Amniotic stem cell (primary cell): Measurements from ENCODE around the gene TRIM28.
A peak's percentile ranks its signal among the peaks of the same experiment; 100 is the strongest.
"Not testable (repeated sequence)": the region's sequence is repeated elsewhere in the genome, so short reads cannot be mapped to it uniquely, and the experiment has no call there.

Experiments
- DNase-seq: peaks from one replicate; lab custom pipeline; 2025; lab: John Stamatoyannopoulos, UW

Gene TRIM28

DNA sequence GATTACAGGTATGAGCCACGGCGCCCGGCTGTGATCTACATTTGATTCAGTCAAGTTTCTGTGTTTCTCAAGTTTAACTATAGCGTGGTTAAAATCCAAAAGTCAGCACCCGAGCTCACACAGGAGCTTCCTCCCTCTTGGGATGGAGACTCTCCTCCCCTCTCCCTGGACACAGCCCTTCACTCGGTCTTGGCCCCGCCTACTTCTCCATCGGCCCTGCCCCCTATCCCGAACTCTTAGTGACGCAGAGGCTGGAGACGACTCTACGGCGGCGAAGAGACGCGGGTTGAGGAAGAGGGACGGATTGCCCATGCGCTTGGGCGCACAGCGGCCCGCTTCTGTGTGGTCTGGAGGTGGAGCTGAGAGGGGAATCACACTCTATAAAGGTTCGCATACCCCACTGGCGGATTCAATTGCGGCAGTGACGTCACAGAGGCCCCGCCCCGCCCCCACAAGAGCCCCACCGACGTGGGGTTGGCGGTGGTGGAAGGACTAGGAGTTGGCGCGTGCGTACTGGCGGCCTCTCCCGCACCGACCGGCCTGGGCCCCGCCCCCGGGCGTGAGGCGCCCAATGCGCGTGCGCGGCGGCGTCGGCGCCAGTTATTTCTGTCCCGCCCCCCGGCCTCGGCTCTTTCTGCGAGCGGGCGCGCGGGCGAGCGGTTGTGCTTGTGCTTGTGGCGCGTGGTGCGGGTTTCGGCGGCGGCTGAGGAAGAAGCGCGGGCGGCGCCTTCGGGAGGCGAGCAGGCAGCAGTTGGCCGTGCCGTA lies at the start of gene TRIM28:
TRIM28 (plus strand) TSS at position 239 of the 765 bp plus-strand sequence. CDS start 694 bp downstream, outside the sequence.
- no peak for DNase-seq

DNA sequence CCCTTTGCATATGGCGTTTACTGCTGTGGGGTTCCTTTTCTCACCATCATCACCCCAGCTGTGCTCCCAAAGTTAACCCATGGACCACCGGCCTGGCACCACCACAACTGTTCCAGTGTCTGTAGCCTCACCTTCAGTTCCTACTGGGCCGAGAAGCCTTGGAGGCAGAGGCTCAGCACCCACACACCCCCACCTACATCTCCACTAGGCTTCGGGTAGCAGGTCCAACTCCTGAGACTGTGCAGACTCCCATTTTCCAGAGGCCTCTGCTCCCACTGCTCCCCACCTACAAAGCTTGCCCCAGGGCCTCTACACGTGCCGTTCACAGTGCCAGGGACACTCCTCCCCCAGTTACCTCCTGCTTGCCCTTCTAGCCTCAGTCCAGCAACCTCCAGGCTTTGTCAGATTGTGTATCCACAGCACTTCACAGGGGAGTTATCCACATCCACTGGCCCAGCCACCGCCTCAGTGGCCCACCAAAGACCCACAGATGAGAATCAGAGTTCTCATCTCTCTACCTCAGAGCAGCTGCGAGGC lies 46.2 kb upstream of the TRIM28 start:
- no peak for DNase-seq

DNA sequence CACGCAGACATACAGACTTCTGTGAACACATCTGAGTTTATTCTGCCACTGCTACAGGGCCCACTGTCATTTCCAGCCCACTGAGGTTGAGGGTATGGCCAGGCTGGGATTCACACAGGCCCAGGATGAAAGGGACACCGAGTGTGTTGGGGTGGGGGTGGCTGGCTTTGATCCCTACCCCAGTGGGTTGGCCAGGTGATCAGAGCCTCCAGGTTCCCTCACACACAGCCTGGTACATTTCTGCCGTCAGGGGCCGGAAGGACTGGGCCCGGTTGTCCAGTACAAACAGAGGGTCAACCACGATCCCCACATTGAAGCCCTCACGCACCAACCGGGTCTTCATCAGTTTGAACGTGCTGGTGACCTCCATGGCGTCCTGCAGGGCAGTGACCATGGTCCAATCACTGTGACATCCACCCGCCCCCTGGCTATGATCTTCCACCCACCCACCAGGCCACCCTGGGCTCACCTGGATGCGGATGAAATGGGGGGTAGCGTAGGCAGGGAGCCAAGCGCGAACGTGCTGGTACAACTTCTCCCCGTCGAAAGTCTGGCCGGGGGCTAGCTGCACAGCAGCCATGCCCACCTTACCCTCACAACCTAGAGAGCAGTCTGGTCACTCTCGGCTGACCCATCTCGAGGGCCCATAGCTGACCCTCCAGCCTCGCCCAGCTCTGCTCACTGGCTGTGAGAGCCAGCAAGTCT lies 45.4 kb upstream of the TRIM28 start:
- no peak for DNase-seq

DNA sequence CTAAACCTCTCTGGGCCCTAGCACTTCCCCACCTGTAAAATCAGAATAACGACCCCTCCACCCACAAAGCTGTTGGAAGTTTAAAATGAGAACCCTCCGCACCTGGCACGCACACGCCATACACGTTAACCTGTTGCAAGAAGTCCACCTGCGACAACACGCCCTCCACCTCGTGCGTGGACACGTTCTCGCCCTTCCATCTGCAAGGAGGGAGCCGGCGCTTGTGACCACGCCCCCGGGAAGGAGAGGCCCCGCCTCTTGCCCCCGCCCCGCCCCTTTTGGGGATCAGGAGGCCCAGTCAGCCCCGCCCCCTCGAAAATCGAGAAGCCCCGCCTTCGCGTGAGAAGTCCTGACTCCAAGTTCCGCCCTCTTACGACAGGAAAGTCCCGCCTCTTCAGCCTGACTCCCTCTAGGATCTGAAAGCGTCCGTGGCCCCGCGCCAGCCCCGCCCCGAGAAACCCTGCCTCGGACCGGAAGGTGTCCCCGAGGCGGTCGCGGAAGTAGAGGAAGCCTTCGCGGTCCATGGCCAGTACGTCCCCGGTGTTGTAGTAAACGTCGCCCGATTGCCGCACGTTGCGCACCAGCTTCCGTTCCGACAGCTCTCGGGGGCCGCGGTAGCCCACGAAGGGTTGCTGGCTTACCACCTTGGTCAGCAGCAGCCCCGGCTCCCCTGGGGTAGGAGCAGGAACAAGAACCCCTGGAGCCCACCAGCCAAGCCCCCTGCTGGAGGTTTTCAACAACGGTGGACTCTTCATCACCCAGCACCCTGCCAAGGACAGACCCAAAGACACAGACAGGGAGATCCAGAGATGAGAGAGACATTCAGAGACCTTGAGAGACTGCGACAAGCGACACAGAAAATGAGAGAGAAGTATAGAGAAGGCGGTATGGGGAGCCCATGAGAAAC lies 44.6 kb upstream of the TRIM28 start:
- peak; percentile 98 for DNase-seq

DNA sequence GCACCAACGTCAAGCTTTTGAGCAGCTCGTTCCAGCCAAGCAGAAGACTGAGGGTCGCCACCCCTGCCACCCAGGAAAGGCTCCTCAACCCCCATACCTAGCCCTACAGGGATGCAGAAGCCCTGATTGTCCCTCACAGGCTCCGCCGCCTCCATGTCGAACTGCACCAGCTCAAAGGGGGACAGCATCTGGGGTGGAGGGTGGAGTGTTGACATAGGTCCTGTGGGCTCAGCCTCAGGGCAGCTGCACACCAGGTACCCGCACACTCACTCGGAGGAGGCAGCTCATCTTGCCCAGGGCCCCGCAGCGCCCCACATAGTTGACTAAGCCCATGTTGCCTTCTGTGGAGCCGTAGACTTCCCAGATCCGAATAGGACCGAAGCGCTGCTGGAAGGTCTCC lies 43.6 kb upstream of the TRIM28 start:
- DNase-seq: no peak

DNA sequence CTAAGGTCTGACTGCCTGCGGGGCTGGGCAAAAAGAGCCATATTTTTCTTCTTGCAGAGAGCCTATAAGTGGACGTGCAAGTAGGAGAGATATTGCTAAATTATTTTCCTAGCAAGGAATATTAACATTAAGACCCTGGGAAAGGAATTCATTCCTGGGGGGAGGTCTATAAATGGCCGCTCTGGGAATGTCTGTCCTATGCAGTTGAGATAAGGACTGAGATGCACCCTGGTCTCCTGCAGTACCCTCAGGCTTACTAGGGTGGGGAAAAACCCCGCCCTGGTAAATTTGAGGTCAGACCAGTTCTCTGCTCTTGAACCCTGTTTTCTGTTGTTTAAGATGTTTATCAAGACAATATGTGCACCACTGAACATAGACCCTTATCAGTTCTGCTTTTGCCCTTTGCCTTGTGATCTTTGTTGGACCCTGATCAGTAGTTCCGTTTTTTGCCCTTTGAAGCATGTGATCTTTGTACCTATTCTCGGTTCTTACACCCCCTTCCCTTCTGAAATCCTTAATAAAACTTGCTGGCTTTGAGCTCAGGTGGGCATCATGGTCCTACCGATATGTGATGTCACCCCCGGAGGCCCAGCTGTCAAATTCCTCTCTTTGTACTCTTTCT lies 36.2 kb upstream of the TRIM28 start:
- not testable (repeated sequence) for DNase-seq

DNA sequence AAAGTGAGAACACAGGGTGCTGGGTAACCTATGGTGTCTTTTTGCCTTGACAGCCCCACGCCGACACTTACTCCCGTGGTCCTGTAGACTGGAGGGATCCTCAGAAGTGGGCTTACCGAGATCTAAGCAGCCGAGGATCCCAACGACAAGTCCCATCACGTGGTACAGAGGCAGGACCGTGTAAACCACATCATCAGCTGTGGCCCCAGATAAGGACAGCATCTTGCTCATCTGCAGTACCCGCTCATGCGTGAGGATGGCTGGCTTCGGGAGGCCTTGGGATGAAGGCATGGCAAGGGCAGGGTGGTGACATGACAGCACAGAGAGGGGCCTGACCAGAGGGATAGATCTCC lies 34.2 kb upstream of the TRIM28 start:
- DNase-seq: no peak

DNA sequence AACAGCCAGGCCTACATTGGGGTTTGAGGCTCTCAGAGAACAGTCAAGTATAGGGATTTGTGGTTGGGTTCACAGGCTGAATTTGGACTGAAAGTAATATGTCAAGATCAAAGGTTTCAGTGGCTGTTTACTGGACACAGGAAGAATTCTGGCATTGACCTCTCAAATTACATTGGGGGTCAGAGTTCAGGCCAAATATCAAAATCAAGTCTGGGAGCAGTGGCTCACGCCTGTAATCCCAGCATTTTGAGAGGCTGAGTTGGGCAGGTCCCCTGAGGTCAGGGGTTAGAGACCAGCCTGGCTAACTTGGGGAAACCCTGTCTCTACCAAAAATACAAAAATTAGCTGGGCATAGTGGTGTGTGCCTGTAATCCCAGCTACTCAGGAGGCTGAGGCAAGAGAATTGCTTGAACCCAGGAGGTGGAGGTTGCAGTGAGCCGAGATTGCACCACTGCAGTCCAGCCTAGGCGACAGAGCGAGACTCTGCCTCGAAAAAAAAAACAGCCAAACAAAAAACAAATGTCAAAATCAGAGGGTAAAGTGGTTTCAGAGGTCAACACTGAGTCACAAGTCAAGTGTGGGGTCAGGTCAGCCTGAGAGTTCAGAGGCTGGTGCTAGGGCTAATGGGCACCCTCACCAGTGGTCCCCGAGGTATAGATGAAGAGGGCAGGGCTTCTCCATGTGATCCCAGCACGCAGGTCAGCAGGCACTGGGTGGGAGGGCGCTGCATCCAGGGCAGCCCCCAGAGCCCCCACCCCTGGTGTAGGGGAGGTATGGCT lies 33.6 kb upstream of the TRIM28 start:
- no peak for DNase-seq

DNA sequence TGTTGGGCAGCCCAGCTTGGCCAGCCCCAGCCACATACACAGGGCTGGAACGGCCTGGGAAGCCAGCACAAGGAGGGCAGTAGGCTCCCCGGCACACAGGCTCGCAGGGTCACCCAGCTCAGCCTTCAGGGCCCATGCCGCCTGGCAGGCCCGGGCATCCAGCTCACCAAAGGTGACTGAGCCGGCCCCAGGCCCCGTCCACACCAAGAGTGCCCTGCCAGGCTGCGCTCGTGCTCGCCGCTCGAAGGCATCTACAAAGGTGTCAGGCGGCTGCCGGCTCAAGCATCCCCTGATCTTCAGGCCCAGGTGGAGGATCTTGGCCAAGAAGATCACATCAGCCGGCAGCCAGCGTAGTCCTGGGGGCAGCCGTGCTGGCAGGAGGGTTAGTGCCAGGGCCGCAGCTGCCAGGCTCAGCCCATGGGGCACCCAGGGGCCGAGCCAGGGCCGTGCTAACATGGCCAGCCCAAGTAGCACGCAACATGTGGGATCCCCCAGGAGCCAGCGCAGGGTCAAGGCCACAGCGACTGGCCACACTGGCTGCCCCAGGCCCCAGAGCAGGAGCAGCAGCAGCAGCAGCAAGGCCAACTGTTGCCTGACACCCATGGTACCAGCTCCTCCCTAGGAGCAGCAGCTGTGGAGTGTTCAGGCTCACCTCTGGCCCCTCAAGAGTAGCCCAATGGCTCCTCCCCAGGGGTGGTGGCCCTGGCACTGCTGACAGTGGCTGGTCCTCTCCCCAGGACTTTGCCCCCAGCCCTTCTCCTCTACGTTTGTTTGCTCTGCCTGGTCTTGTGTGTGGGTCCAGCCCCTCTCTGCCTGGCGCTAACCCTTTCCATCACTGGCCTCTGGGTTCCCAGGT lies 32.3 kb upstream of the TRIM28 start, which contains the start of gene SLC27A5:
SLC27A5 (minus strand) TSS at position 640 of the 856 bp plus-strand sequence; CDS start at position 603, 37 bp downstream.
- no peak for DNase-seq

DNA sequence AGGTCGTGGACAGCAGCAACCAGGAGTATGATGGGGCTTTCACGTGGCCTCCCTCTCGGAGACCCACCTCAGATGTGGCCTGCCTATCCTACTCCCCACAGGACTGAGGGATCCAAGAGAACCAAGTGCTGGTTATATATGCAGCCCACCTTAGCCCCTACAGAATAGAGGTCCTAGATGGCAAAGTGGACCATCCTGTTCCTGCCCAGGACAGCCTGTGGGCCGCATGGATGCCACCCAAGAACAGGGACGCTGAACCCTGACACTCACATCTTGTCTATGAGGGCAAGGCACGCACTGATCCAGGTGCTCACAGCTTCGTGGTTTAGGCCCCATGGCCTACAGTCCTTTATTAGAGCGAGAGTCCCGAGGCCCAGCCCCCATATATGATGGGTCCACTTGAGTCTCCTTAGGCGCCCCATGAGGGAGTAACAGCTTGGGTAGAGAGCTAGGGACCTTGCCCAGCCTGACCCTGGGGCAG lies 30.6 kb upstream of the TRIM28 start:
- DNase-seq: no peak

DNA sequence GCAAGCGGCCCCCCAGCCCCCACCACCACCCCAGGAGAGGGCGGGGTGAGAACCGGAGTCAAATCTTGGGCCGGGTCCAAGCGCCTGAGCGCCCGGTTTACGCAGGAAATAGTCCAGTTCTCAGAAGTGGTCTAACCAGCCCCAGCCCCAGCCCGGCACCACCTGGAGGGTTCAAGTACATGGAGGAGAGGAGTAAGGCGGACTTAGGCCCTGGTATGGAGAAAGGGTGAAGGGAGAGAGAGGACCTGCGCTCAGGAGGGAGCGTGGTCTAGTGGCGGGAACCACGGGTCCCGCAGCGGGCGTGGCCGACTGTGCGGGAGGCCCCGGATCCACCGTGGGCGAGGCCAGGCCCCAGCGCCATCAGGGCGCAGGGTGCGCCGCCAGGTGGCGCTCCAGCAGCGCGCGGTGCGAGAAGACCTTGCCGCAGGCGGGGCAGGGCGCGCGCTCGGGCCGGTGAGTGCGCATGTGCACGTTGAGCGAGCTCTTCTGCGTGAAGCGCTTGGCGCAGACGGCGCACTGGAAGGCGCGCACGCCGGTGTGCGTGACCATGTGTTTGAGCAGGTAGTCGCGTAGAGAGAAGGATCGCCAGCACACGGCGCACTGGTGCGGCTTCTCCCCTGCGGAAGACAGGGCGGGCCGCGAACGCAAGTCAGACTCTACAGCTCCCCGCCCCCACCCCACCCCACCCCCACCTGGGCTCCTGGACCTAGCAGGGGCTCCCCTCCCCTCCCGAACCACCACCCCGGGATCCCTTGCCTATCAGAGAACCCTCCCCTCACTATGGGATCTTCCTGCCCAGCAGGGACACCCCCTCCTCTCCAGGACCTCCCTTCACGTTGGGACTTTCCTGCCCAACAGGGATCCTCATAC lies 29.9 kb upstream of the TRIM28 start:
- DNase-seq: peak; percentile 1

DNA sequence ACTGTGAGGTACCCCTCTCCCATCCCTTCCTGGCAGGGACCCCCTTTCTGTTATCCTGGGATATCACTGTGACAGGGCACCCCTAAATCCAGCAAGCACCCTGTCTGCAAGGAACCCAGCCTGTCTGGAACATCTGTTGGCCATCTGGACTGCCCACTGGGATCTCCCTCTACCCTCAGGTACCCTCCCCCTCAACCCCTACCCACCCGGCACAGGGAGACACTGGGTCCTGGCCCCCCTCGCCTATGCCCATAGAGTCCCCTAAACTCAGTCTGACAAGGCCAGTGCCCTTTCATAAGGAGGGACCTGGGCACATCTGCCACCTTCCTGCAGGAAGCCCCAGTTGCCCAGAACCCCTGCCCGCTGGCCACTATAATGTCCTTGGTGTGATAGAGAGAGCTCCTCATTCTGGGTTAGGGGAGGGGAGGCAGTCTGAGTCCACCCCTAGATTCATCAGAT lies 29.3 kb upstream of the TRIM28 start:
- no peak for DNase-seq

DNA sequence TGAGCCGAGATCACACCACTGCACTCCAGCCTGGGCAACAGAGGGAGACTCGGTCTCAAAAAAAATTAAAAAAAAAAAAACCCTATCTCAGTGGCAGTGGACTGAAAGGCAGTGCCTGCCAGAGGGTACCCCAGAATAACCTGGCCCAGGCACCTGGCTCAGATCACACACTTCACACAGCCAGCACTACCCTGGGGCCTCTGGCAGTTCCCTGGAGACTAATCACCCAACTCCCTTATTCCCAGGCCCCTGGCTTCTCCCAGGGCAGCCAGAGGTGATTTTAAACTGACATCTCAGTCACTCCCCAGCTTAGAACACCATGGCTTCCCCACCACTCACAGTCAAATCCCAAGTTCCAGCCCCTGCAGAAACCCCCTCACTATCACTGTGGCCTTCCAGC lies 28.6 kb upstream of the TRIM28 start:
- no peak for DNase-seq

DNA sequence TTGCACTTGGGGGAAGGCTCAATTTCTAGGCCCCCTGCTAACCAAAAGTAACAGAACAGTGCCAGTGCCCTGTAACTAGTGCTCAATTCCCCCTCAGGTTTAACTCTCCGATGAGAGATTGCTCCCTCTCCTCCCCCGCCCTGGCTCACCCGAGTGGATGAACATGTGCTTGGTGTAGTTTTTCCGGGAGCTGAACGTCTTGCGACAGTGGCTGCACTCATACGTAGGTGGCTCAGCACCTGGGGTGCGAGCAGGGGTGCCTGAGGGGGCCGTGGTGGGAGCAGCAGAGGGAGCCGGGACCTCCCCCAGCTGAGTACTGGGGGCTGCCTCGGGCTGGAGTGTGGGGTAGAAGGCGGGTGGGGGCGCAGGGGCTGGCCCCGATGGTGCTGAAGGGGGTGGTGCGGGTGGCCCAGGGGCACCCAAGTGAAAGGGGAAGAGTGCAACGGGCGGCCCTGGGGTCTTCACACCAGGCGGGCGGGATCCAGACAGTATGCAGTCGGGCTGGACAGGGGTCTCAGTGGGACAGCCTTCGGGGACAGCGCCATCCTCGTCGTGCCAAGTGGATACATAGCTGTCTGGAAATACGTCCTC lies 27.5 kb upstream of the TRIM28 start:
- DNase-seq: no peak

DNA sequence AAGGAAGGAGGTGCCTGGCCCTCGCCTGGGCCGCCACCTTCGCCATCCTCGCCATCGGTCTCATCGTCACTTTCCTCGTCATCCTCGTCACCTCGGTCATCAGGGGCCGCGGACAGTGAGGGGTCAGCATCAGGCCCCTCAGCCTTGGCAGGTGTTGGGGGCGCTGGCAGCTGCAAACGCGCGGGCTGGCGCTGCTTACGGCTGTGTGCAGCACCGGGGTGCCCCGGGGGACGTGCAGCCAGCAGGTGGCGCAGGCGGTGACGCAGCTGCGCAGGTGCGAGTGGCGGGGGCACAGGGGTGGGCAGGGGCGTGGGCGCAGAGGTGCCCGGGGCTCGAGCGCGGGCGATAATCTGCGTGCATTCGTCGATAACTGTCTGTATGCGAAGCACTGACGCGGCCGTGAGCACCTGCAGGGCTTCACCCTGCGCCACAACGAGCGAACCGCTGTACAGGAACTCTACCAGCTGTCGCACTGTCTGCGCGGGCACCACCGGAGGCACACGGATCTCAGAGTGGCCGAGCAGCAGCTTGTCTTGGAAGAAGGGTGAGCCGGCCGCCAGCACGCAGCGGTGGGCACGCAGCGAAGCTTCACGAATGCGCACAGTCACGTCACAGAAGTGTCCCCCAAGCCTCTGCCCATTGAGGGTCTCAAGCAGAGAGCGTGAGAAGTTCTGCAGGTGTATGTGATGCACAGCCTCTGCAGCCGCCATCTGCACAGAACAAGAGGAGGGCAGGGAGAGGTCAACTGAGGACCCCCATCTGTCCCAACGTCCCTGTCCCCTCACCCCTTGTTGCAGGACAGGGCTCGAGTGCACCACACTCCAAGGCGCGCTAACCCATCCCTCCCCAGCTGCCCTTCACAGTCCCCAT lies 26.7 kb upstream of the TRIM28 start:
- DNase-seq: no peak

DNA sequence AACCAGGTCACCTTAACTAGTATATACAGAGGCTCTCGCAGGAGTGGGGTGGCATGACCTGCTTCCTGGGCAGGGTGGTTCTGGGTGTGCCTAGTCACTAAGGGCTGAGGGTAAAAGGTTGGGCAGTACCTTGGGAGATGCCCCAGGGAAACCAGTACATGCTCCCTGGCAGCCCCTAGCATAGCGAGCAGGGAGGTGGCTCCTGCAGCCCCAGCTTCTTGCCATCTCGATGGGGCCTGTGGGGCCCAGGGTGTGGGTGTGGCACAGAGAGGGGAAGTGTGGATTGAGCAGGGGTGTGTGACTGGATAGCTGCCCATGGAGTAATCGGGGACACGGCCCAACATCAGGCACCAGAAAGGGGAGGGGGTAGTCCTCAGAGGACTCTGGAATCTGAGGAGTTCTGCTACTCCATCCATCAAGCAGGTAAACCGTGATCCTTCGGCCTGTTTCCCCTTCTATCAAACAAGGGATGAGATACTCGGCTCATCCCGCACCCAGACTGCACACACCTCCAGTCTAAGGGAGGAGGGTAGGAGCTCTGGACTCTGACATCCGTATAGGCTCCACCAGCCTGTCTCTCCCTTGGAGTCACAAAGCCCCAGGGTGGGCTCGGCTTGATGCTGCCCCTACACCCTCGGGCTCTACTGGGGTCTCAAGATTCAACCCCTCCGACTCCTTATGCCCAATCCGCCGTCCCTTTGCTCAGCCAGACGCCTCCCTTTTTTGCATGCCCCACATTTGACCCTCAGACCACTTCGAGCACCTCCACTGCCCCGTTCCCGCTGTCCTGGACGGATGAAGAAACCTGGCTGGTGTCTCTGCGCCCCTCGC lies 25.4 kb upstream of the TRIM28 start:
- DNase-seq: no peak

DNA sequence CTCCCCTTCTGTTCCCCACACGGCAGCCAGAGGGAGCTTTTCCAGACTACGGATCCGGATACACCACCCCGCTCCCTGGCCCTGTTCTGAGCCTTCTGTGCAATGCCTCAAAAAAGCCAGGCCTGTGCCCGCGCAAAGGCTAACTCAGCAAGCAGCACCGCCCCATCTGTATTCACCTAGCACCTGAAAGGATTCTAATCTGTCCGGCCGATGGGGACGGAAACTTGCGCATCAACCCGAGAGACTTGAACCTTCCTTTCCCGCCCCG lies 24.8 kb upstream of the TRIM28 start:
- peak; percentile 66 for DNase-seq
